PC-3 (cell line): Measurements from ENCODE around the gene NKD1.

ENCODE experiments used
- CTCF ChIP-seq: fragments of 300-600 bp; sonication (generic); conservative IDR thresholded peaks from 2 replicates; pipeline ENCODE4 v1.5.1; 2017; ENCODE audit warnings: antibody characterized with exemption, low read depth, mild to moderate bottlenecking, low read length
- EZH2 ChIP-seq: fragments of 300-600 bp; sonication (generic); IDR thresholded peaks from one replicate; pipeline ENCODE4 v1.6.1; 2017; ENCODE audit warnings: antibody characterized with exemption, mild to moderate bottlenecking, low read length; ENCODE audit not compliant: unreplicated experiment

DNA sequence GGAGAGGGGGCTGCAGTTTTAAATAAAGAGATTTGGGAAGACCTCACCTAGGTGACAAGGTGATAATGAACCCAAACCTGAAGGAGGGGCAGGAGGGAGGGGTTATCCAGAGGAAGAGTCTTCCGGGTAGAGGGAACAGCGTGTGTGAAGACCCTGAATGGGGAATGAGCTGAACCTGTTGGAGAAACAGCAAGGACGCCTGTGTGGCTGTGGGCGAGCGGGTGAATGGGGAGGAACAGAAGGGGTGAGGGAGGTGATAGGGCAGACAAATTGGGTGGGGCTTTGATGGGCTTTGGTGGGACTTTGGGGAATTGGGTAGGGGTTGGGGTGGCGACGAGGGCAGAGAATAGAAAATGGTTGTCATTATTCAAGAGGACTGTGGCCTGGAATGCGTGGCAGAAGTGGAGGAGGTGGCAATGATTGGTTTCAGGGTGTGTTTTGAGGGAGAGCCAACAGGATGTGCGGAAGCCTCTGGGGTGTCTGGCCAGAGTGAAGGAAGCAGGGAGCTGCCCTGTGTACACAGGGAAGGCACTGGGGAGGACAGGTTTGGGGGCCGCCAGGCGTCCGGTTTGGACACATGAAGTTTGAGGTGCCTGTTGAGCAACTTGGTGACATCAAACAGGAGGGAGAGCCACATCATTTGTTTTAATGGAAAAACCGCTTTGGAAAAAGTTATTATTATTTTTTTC is 48.7 kb downstream of the NKD1 start:
- no peak for TF ChIP-seq CTCF
- no peak for TF ChIP-seq EZH2
